ENCODE data around the gene SEPTIN14.
"Not testable (repeated sequence)": the region's sequence is repeated elsewhere in the genome, so short reads cannot be mapped to it uniquely, and the experiment has no call there.

Gene SEPTIN14

GRCh38 chr7:55778631-55779030 is 83.9 kb downstream of the SEPTIN14 start:
- no peak for DNase-seq

- DNase-seq: no peak
These were observed 86.4 kb downstream of the SEPTIN14 start for GRCh38 chr7:55776196-55776595.

DNA sequence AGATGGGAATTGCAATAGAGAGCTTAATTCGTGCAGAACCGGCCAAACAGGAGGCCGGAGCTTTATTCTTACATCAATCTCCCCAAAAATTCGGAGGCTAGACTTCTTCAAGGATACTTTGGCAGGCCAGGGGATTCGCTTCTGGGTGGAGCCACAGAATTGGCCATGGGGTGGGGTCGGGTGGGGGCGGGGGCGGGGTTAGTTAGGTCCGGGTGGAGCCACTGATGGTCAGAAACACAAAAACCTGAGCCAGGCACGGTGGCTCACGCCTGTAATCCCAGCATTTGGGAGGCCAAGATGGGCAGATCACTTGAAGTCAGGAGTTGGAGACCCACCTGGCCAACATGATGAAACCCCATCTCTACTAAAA is 87.5 kb downstream of the SEPTIN14 start:
- DNase-seq: no peak

DNA sequence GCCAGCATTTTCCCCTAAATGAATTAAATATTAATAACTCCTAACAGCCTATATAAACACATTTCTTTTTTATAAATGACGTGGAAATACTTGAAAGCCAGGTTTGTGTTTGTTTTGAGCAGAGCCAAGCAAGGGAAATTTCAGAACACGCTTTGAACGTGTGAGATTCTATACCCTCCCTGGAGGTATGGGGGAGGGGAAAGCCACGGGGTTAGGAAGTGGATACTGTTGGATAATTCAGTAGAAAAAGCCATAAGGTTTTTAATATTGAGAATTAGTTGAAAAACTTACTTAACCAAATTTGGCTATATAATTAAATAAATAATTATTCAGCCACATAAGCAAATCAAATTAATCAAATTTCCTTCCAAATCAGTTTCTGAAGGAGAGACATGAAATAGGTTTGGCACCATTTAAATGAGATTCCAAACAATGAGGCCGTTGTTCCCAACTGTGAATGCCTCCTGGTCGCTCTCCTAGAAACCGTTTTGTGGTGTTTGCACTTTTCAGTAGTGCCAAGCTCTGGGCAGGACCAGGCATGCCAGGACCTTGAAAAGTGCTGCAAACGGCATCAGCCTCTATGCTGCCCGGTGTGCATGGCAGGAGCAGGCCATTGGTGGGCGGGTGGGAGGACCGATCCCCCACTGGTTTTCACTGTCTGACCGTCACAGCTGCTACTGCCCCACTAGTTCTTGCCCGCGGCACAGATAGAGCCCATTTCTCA is 88.1 kb downstream of the SEPTIN14 start:
- DNase-seq: peak; percentile 95

GRCh38 chr7:55770778-55771177 is 91.8 kb downstream of the SEPTIN14 start:
- no peak for DNase-seq

DNA sequence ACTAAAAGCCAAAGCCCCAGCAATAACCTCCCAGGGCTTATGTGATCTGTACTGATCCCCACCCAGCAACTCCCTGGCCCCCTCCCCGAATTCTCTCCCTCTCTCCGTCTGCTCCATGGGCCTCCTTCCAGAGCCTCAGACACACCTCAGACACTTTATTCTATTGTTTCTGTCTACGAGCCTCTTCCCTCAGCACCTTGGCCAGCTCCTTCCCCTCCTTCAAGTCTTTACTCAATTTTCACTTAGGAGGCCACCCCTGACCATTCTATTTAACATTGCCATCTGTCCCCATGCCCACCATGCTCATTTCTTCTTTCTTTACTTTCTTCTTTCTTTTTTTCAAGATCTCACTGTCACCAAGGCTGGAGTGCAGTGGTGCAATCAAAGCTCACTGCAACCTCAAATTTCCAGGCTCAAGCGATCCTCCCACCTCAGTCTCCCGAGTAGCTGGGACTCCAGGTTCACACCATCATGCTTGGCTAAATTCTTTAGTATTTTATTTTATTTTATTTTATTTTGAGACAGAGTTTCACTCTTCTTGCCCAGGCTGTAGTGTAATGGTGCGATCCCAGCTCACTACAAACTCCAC is 109.2 kb downstream of the SEPTIN14 start:
- not testable (repeated sequence) for DNase-seq

DNA sequence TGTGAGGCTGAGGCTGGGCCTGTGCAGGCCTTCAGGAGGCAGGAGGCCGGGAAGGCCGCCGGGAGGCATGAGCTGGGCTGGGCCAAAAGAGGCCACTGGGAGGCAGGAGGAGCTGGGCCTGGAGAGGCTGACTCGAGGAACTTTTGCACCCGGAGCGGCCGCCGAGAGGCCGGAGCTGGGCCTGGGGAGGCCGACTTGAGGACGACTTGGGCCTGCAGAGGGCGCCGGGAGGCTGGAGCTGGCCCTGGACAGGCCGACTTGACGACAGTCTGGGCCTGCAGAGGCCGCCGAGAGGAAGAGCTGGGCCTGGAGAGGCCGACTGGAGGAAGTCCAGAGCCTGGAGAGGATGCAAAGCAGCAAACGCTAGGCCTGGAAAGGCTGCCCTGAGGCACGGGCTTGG is 117.8 kb downstream of the SEPTIN14 start:
- DNase-seq: not testable (repeated sequence)
